ENCODE results near the gene ADRB2.

GRCh38 chr5:148875205-148875875 is 48.9 kb downstream of the ADRB2 start:
- no peak for TF ChIP-seq CTCF (IDR thresholded peaks at IDR 0.05)
- no peak for TF ChIP-seq EP300 (IDR thresholded peaks at IDR 0.05)
- TF ChIP-seq POLR2A (IDR thresholded peaks at IDR 0.05): no peak
